A549 (cell line): ENCODE measurements around the gene DOP1A. TPM values are rescaled to one million over a fixed set of nuclear protein-coding genes. Genes with fewer than 3 reads are reported as not detected.

Experiments used
- ATAC-seq, 2 experiments: fragments of 200-7000 bp in 1 of 2; fragments of >200 bp in 1 of 2; cut with Nextera tagmentation in 1 of 2; cut with Tn5 transposase in 1 of 2; 3 replicates each; pipeline versions ENCODE4 v1.8.0 to v1.9.1; 2018 to 2020; ENCODE audit warnings: mild to moderate bottlenecking in 1 of 2, moderate library complexity in 1 of 2
- CTCF ChIA-PET: fragments of 300-600 bp; sonication (Branson Sonifier 250); formaldehyde crosslinking; extraction: SDS; loops from one replicate; lab custom pipeline; 2021; ENCODE audit warnings: antibody characterized with exemption, inconsistent platforms; lab: Yijun Ruan, JAX
- POLR2A ChIA-PET: fragments of 350-600 bp; formaldehyde crosslinking; extraction: SDS; loops from one replicate; lab custom pipeline; 2021; ENCODE audit warnings: antibody characterized with exemption, inconsistent platforms; lab: Yijun Ruan, JAX
- DNase-seq, 2 experiments: peaks; one replicate each; pipeline versions ENCODE4 v3.0.0 to v3.0.0-alpha.2; 2011 to 2016; ENCODE audit warnings: low read depth in 1 of 2, low spot score in 1 of 2
- FAIRE-seq: peaks from 2 replicates; lab custom pipeline; 2011; peaks lifted over from hg19 to GRCh38; lab: Jason Lieb, UNC
- H3K27ac ChIP-seq, 2 experiments: fragments of >200 bp; sonication (Bioruptor Twin); formaldehyde crosslinking; 3 replicates each; pipeline ENCODE4 v1.5.1; 2016 to 2017
- H3K4me1 ChIP-seq: fragments of >200 bp; sonication (Bioruptor Twin); formaldehyde crosslinking; 3 replicates; pipeline ENCODE4 v1.6.1; 2016
- H3K4me2 ChIP-seq: fragments of >200 bp; sonication (Bioruptor Twin); formaldehyde crosslinking; 3 replicates; pipeline ENCODE4 v1.6.1; 2016
- H3K4me3 ChIP-seq: fragments of >200 bp; sonication (Bioruptor Twin); formaldehyde crosslinking; 3 replicates; pipeline ENCODE4 v1.5.1; 2016
- H3K9me3 ChIP-seq: fragments of >200 bp; sonication (Bioruptor Twin); formaldehyde crosslinking; 3 replicates; pipeline ENCODE4 v1.6.1; 2016
- BCL3 ChIP-seq: fragments of >200 bp; sonication (Bioruptor Twin); formaldehyde crosslinking; IDR thresholded peaks from 3 replicates; pipeline ENCODE4 v1.6.1; 2016
- CBX2 ChIP-seq: fragments of 200-600 bp; sonication (generic); IDR thresholded peaks from 2 replicates; pipeline ENCODE4 v1.6.1; 2016; ENCODE audit warnings: low read depth, mild to moderate bottlenecking, borderline replicate concordance
- CEBPB ChIP-seq, 2 experiments: fragments of >200 bp in 1 of 2; sonication (Bioruptor Twin) in 1 of 2; formaldehyde crosslinking in 1 of 2; IDR thresholded peaks; 2 replicates each; pipeline ENCODE4 v1.6.1; 2012 to 2016
- CTCF ChIP-seq: fragments of >200 bp; sonication (Bioruptor Twin); formaldehyde crosslinking; IDR thresholded peaks from 3 replicates; pipeline ENCODE4 v1.5.1; 2016
- FOSB ChIP-seq: fragments of 250-450 bp; sonication (Bioruptor Pico); IDR thresholded peaks from 2 replicates; pipeline ENCODE4 v1.5.0; 2020; ENCODE audit warnings: mild to moderate bottlenecking, moderate library complexity
- FOSL2 ChIP-seq, 2 experiments: fragments of 450-650 bp in 1 of 2; fragments of >200 bp in 1 of 2; sonication (Bioruptor Twin) in 1 of 2; formaldehyde crosslinking; IDR thresholded peaks; 2 replicates each; pipeline versions ENCODE4 v1.5.0 to v1.6.1; 2016 to 2020; ENCODE audit warnings: mild to moderate bottlenecking in 1 of 2, moderate library complexity in 1 of 2
- FOXS1 ChIP-seq: fragments of 250-450 bp; sonication (Bioruptor Pico); IDR thresholded peaks from 2 replicates; pipeline ENCODE4 v1.5.0; 2020; ENCODE audit warnings: mild to moderate bottlenecking, moderate library complexity
- HOXA7 ChIP-seq: fragments of 250-450 bp; sonication (Bioruptor Pico); IDR thresholded peaks from 2 replicates; pipeline ENCODE4 v1.5.0; 2020; ENCODE audit warnings: mild to moderate bottlenecking, moderate library complexity
- JUN ChIP-seq, 2 experiments: fragments of >200 bp; sonication (Bioruptor Twin); formaldehyde crosslinking; IDR thresholded peaks; 2 replicates in 1 of 2; 3 replicates in 1 of 2; pipeline ENCODE4 v1.6.1; 2016 to 2017
- JUNB ChIP-seq: fragments of >200 bp; sonication (Bioruptor Twin); formaldehyde crosslinking; IDR thresholded peaks from 2 replicates; pipeline ENCODE4 v1.6.1; 2016
- KDM5A ChIP-seq: fragments of 200-600 bp; sonication (generic); IDR thresholded peaks from 2 replicates; pipeline ENCODE4 v1.6.1; 2016; ENCODE audit warnings: antibody characterized with exemption, mild to moderate bottlenecking
- MAFK ChIP-seq: fragments of 450-650 bp; IDR thresholded peaks from 2 replicates; pipeline ENCODE4 v1.6.1; 2014; ENCODE audit not compliant: partially characterized antibody
- NFE2L2 ChIP-seq: fragments of 150-350 bp; conservative IDR thresholded peaks from 2 replicates; pipeline ENCODE4 v1.6.1; 2014; ENCODE audit warnings: low read length
- NR3C1 ChIP-seq: fragments of >200 bp; sonication (Bioruptor Twin); formaldehyde crosslinking; IDR thresholded peaks from 3 replicates; pipeline ENCODE4 v1.6.1; 2017
- PHF8 ChIP-seq: fragments of 200-600 bp; sonication (generic); IDR thresholded peaks from 2 replicates; pipeline ENCODE4 v1.6.1; 2016; ENCODE audit warnings: low read depth, mild to moderate bottlenecking, antibody characterized with exemption, moderate library complexity, borderline replicate concordance
- RARB ChIP-seq: fragments of 250-450 bp; sonication (Bioruptor Pico); IDR thresholded peaks from 2 replicates; pipeline ENCODE4 v1.8.0; 2021; ENCODE audit warnings: mild to moderate bottlenecking, moderate library complexity
- WGBS: methylation state at CpG from one replicate; pipeline ENCODE4 v1.1.6; 2017; ENCODE audit errors: missing lambda C conversion rate; 5-methylcytosine and 5-hydroxymethylcytosine counted together
- polyA plus RNA-seq, 4 experiments: library from polyadenylated mRNA; depleted of rRNA in 3 of 4; stranded (reverse); fragments of >200 nt; fragmentation: RNase III in 1 of 4; extraction: RNeasy Plus Mini Kit Qiagen cat#74134 plus additional on column Dnase treatment in 1 of 4; gene quantifications; 2 replicates in 3 of 4; 3 replicates in 1 of 4; pipeline ENCODE4 v1.2.3, GENCODE V29; 2011 to 2017

Gene DOP1A
- polyA plus RNA-seq, 2 of the 4 experiments (the other 2 are of a cell fraction): 2.2 to 5.9 TPM

GRCh38 chr6:83183082-83183828 is 115.8 kb downstream of the DOP1A start:
- CTCF ChIA-PET: interaction anchor here (0.6 to 4.8 kb wide), 9 partner anchors 11 to 330 kb away, joined by 3 to 27 read pairs (median 3); partner anchors contain the start of genes DOP1A and UBE3D
- peak; percentile 81 to 84 for ATAC-seq

GRCh38 chr6:83185096-83185495 is 117.6 kb downstream of the DOP1A start:
- Histone ChIP-seq H3K4me1 (peaks cover 14% of the 10 kb centered on the region; the same call in 2 of the 3 replicates), H3K9me3 (no peaks in the 10 kb centered on the region), H3K4me3 (no peak overlapping the region), H3K4me2 (no peak overlapping the region), H3K27ac (no peak overlapping the region)
- no peak for TF ChIP-seq HOXA7 (CRISPR knock-in tag)
- no peak for TF ChIP-seq BCL3
- TF ChIP-seq JUN (IDR thresholded peaks at IDR 0.05): no peak
- no peak for TF ChIP-seq FOSB (CRISPR knock-in tag)
- no peak for TF ChIP-seq CBX2
- TF ChIP-seq CTCF: no peak
- no peak for TF ChIP-seq NFE2L2
- TF ChIP-seq FOSL2 (IDR thresholded peaks at IDR 0.05): no peak
- no peak for TF ChIP-seq FOSL2 (CRISPR knock-in tag; IDR thresholded peaks at IDR 0.05)
- TF ChIP-seq MAFK: no peak
- no peak for FAIRE-seq
- WGBS: 100% methylated on average over 2 of the region's 2 CpGs
- no peak for ATAC-seq
- ChIA-PET CTCF (interaction anchor here (0.9 to 4.8 kb wide), 3 partner anchors 36 to 1374 kb away, joined by 3 to 27 read pairs (median 4); partner anchors contain the start of genes DOP1A and UBE3D), POLR2A (no interaction called here)
- no peak for DNase-seq

More at GRCh38 chr6:83183082-83183828, 115.8 kb downstream of the DOP1A start:
- 55% methylated on average over 9 of the region's 9 CpGs for WGBS
- H3K4me2 ChIP-seq: peak overlapping the region; percentile 32
- TF ChIP-seq FOSL2 (IDR thresholded peaks at IDR 0.05) (no peak), FOSL2 (CRISPR knock-in tag; IDR thresholded peaks at IDR 0.05) (peak; percentile 17; the same call in 1 of the 2 replicates), JUNB (0 out of 2 replicates have a peak, but pooled peaks have one; percentile 7), NR3C1 (no peak), CEBPB (IDR thresholded peaks at IDR 0.05) (0 out of 4 replicates have a peak, but pooled peaks have one; percentile 14 to 24)
- TF ChIP-seq, all 56 proteins: peak for 3
- Histone ChIP-seq H3K4me3 (no peak overlapping the region), H3K27ac (peak overlapping the region in 1 of 2 experiments; percentile 57; a peak in 2 of 6 replicates), H3K9me3 (no peaks in the 10 kb centered on the region), H3K4me1 (peaks cover 14% of the 10 kb centered on the region; the same call in 2 of the 3 replicates)
- POLR2A ChIA-PET: interaction anchor here (0.8 kb wide), 1 partner anchor 10 kb away, joined by 3 read pairs; the partner anchor contains the start of genes PGM3 and RWDD2A
- FAIRE-seq (no peak), DNase-seq (peak in 1 of 2 experiments; percentile 33)

GRCh38 chr6:83188501-83188900 is 121.0 kb downstream of the DOP1A start:
- 86% methylated on average over 3 of the region's 3 CpGs for WGBS
- H3K4me2 ChIP-seq: no peak overlapping the region
- no peak overlapping the region for H3K27ac ChIP-seq
- DNase-seq (no peak), FAIRE-seq (no peak), ATAC-seq (no peak)
- H3K4me1 ChIP-seq: peaks cover 10% of the 10 kb centered on the region; the same call in 2 of the 3 replicates
- no peaks in the 10 kb centered on the region for H3K9me3 ChIP-seq
- H3K4me3 ChIP-seq: no peak overlapping the region
- POLR2A ChIA-PET: no interaction called here
- TF ChIP-seq PHF8 (no peak), KDM5A (no peak), FOXS1 (CRISPR knock-in tag) (no peak), RARB (CRISPR knock-in tag) (no peak)
- CTCF ChIA-PET: interaction anchor here (1.2 to 1.9 kb wide), 3 partner anchors 8 to 121 kb away, joined by 3 to 6 read pairs (median 3); partner anchors contain the start of gene DOP1A
